Measurements from ENCODE around the gene MCL1.

The MCL1 gene

GRCh38 chr1:150560011-150560438 lies 19.4 kb downstream of the MCL1 start:
- TF ChIP-seq ZNF274 (IDR thresholded peaks at IDR 0.05; ENCODE audit: low read depth, low read length): no peak

GRCh38 chr1:150559656-150560010 lies 19.8 kb downstream of the MCL1 start:
- no peak for TF ChIP-seq ZNF274 (IDR thresholded peaks at IDR 0.05; ENCODE audit: low read depth, low read length)
- no peak overlapping the region for H3K4me3 ChIP-seq (ENCODE audit: low read length)

More at GRCh38 chr1:150560011-150560438, 19.4 kb downstream of the MCL1 start:
- H3K4me3 ChIP-seq (ENCODE audit: low read length): no peak overlapping the region

- no peak overlapping the region for H3K4me3 ChIP-seq (ENCODE audit: low read length)
- no peak for TF ChIP-seq ZNF274 (IDR thresholded peaks at IDR 0.05; ENCODE audit: low read depth, low read length)
These were observed 20.4 kb downstream of the MCL1 start for GRCh38 chr1:150558761-150559655.

GRCh38 chr1:150558303-150558704 lies 21.1 kb downstream of the MCL1 start:
- H3K4me3 ChIP-seq (ENCODE audit: low read length): no peak overlapping the region
- TF ChIP-seq ZNF274 (IDR thresholded peaks at IDR 0.05; ENCODE audit: low read depth, low read length): no peak

GRCh38 chr1:150557813-150558212 lies 21.6 kb downstream of the MCL1 start:
- TF ChIP-seq ZNF274 (IDR thresholded peaks at IDR 0.05; ENCODE audit: low read depth, low read length): no peak

GRCh38 chr1:150557065-150557600 lies 22.3 kb downstream of the MCL1 start:
- no peak for TF ChIP-seq ZNF274 (IDR thresholded peaks at IDR 0.05; ENCODE audit: low read depth, low read length)
- H3K4me3 ChIP-seq (ENCODE audit: low read length): no peak overlapping the region

More at GRCh38 chr1:150557813-150558212, 21.6 kb downstream of the MCL1 start:
- no peak overlapping the region for H3K4me3 ChIP-seq (ENCODE audit: low read length)

GRCh38 chr1:150555971-150556865 lies 23.2 kb downstream of the MCL1 start:
- no peak overlapping the region for H3K4me3 ChIP-seq (ENCODE audit: low read length)
- TF ChIP-seq ZNF274 (IDR thresholded peaks at IDR 0.05; ENCODE audit: low read depth, low read length): no peak

GRCh38 chr1:150555198-150555970 lies 24.0 kb downstream of the MCL1 start:
- no peak overlapping the region for H3K4me3 ChIP-seq (ENCODE audit: low read length)
- TF ChIP-seq ZNF274 (IDR thresholded peaks at IDR 0.05; ENCODE audit: low read depth, low read length): no peak

GRCh38 chr1:150554086-150554452 lies 25.3 kb downstream of the MCL1 start:
- H3K4me3 ChIP-seq (ENCODE audit: low read length): no peak overlapping the region

GRCh38 chr1:150553392-150554085 lies 25.9 kb downstream of the MCL1 start:
- TF ChIP-seq ZNF274 (IDR thresholded peaks at IDR 0.05; ENCODE audit: low read depth, low read length): no peak
- no peak overlapping the region for H3K4me3 ChIP-seq (ENCODE audit: low read length)

More at GRCh38 chr1:150554086-150554452, 25.3 kb downstream of the MCL1 start:
- TF ChIP-seq ZNF274 (IDR thresholded peaks at IDR 0.05; ENCODE audit: low read depth, low read length): no peak

- no peak overlapping the region for H3K4me3 ChIP-seq (ENCODE audit: low read length)
- TF ChIP-seq ZNF274 (IDR thresholded peaks at IDR 0.05; ENCODE audit: low read depth, low read length): no peak
These were observed 26.5 kb downstream of the MCL1 start for GRCh38 chr1:150552911-150553289.

GRCh38 chr1:150552128-150552910 lies 27.1 kb downstream of the MCL1 start:
- TF ChIP-seq ZNF274 (IDR thresholded peaks at IDR 0.05; ENCODE audit: low read depth, low read length): no peak
- no peak overlapping the region for H3K4me3 ChIP-seq (ENCODE audit: low read length)
